Activated naive CD4-positive, alpha-beta T cell treated with Interleukin-2 at 50 U/mL for 16 hours (primary cell): ENCODE measurements around the gene MAN2A2.

Source experiments
- DNase-seq: peaks from one replicate; pipeline ENCODE4 v3.0.0-alpha.2; 2020

Gene MAN2A2

GRCh38 chr15:90970274-90970673, 67.2 kb downstream of the MAN2A2 start:
- DNase-seq, result no peak

- no peak for DNase-seq
Measured at GRCh38 chr15:90972133-90972532, 69.0 kb downstream of the MAN2A2 start.
